Adrenal gland (tissue), 19 donors: Measurements from ENCODE around the gene CDH12. TPM values are rescaled to one million over a fixed set of nuclear protein-coding genes. Genes with fewer than 3 reads are reported as not detected.

Source experiments
- DNase-seq, 7 donors: peaks; one replicate each; pipeline ENCODE4 v3.0.0-alpha.2; 2019 to 2020
- H3K27ac ChIP-seq, 5 donors: fragments of 200-600 bp; sonication (generic) in 4 of 5; 1 replicate in 3 of 5; 2 replicates in 2 of 5; pipeline versions ENCODE4 v1.5.1 to v1.8.0; 2016 to 2020; ENCODE audit warnings: mild to moderate bottlenecking in 1 of 5
- H3K27me3 ChIP-seq: fragments of 200-600 bp; 2 replicates; pipeline ENCODE4 v1.8.0; 2021
- H3K36me3 ChIP-seq, 2 donors: fragments of 200-600 bp; replicated peaks in 1 of 2; 1 replicate in 1 of 2; 2 replicates in 1 of 2; pipeline versions ENCODE4 v1.5.1 to v1.8.0; 2018 to 2022
- H3K4me1 ChIP-seq, 2 donors: fragments of 200-600 bp; replicated peaks in 1 of 2; 1 replicate in 1 of 2; 2 replicates in 1 of 2; pipeline versions ENCODE4 v1.5.1 to v1.8.0; 2018 to 2021
- H3K4me3 ChIP-seq, 4 donors: fragments of 200-600 bp; sonication (generic) in 3 of 4; one replicate each; pipeline ENCODE4 v1.5.1; 2016 to 2018
- H3K9me3 ChIP-seq, 3 donors: fragments of 200-600 bp; sonication (generic) in 1 of 3; replicated peaks in 1 of 3; 1 replicate in 2 of 3; 2 replicates in 1 of 3; pipeline versions ENCODE4 v1.5.1 to v1.8.0; 2016 to 2021
- CTCF ChIP-seq, 6 experiments: fragments of 450-650 bp in 4 of 6; fragments of 200-600 bp in 2 of 6; sonication (generic) in 1 of 6; IDR thresholded peaks; 1 replicate in 5 of 6; 2 replicates in 1 of 6; pipeline versions ENCODE4 v1.5.1 to v1.8.0; 2016 to 2021; ENCODE audit warnings: antibody characterized with exemption in 6 of 6, mild to moderate bottlenecking in 2 of 6, moderate library complexity in 1 of 6
- POLR2A ChIP-seq, 2 donors: fragments of 450-650 bp; IDR thresholded peaks; one replicate each; pipeline ENCODE4 v1.6.1; 2017; ENCODE audit warnings: antibody characterized with exemption in 2 of 2, mild to moderate bottlenecking in 2 of 2, moderate library complexity in 1 of 2
- WGBS, 4 donors: extraction: QIAGEN DNeasy Blood & Tissue Kit in 2 of 4; methylation state at CpG; one replicate each; pipeline versions ENCODE4 v1.1.5 to v1.1.7; 2013 to 2017; 5-methylcytosine and 5-hydroxymethylcytosine counted together
- intact Hi-C, 2 donors: fragments of 100-400 bp; cut with DNase I; formaldehyde crosslinking; loops; one replicate each; pipeline versions ENCODE4 v1.14.1 to v1.15.0; 2022 to 2023
- long read RNA-seq, 10 donors: library from polyadenylated mRNA in 3 of 10; unstranded in 2 of 10; stranded (forward) in 1 of 10; transcript quantifications; one replicate each; pipeline ENCODE4 v2.0.0 and lab custom pipeline, GENCODE V29; 2021 to 2026
- polyA plus RNA-seq, 3 donors: library from polyadenylated mRNA; stranded (reverse); fragments of 200-250 nt in 2 of 3; fragments of 350-450 nt in 1 of 3; fragmentation: Illumina TruSeq in 1 of 3; extraction: RNeasy Lipid Tissue Mini Kit (QIAGEN cat#74804) in 1 of 3; gene quantifications; one replicate each; pipeline ENCODE4 v1.2.3, GENCODE V29; 2013 to 2014
- total RNA-seq, 9 donors: library from RNA; depleted of rRNA in 4 of 9; stranded (reverse); fragments of >200 nt in 4 of 9; fragments of 120-200 nt in 1 of 9; fragmentation: NEBNext Ultra II Directional in 1 of 9; extraction: Animal tissue kit (Norgen Biotek cat#: 25700) in 1 of 9; gene quantifications; one replicate each; pipeline versions ENCODE4 v1.1.0 to v1.2.4, GENCODE V29; 2013 to 2023
- donor health status: healthy with polysubstance abuse.
- donor health status: Bipolar disorder and iron deficiency.
- donor health status: DM: yes; HTN: yes; CAD: no.
- donor health status: DM: no; HTN: no; CAD: no.
- donor health status: DM: no; HTN: no; CAD: no.
- donor health status: DM: yes; HTN: yes; CAD: no.

Gene CDH12
- 10 to 100 TPM in 4 of 9 donors, 1 to 10 TPM in 5; 1.9 to 16.5 (median 8.9) TPM for total RNA-seq
- 1 to 10 TPM in 2 of 3 donors, under 1 TPM in 1; 0.80 to 3.3 (median 1.4) TPM for polyA plus RNA-seq
- long read RNA-seq, donor 1, partial matches to known transcripts: 0 of 1 reads
- long read RNA-seq, donor 1, other reads (novel, unspliced or antisense): 0 of 1 reads
- long read RNA-seq, donor 2, partial matches to known transcripts: 0 of 1 reads
- long read RNA-seq, donor 2, other reads (novel, unspliced or antisense): 0 of 1 reads
- long read RNA-seq, donor 3, partial matches to known transcripts: 6 of 6 reads
- long read RNA-seq, donor 3, other reads (novel, unspliced or antisense): 0 of 6 reads
- long read RNA-seq, donor 4, partial matches to known transcripts: 0 of 2 reads
- long read RNA-seq, donor 4, other reads (novel, unspliced or antisense): 0 of 2 reads
- long read RNA-seq, donor 5, transcript CDH12-203 (12 exons, 2,843 nt): major isoform, 5 of 11 reads
- long read RNA-seq, donor 5, partial matches to known transcripts: 1 of 11 reads
- long read RNA-seq, donor 5, other reads (novel, unspliced or antisense): 5 of 11 reads
- long read RNA-seq, donor 6: 0 reads
- long read RNA-seq, donor 7: 0 reads
- long read RNA-seq, donor 8: 0 reads
- long read RNA-seq, donor 9: 0 reads
- long read RNA-seq, donor 10: 0 reads

GRCh38 chr5:22852807-22853660 lies at the start of gene CDH12:
Gene CDH12, minus strand, starts transcription at chr5:22853344.
- Histone ChIP-seq H3K4me3 (peak within 1 kb of the TSS in 1 of 4 donors; percentile 39), H3K4me1 (peaks cover 0 to 5% of the 10 kb centered on the region in 2 donors), H3K27ac (no peak within 1 kb of the TSS), H3K9me3 (no peaks in the 10 kb centered on the region), H3K36me3 (no peaks in the 10 kb centered on the region), H3K27me3 (no peaks in the 10 kb centered on the region)
- 2 to 5% (median 3%) methylated on average over 31 of the region's 31 CpGs for WGBS, 4 donors
- TF ChIP-seq CTCF (IDR thresholded peaks at IDR 0.05) (no peak), POLR2A (IDR thresholded peaks at IDR 0.05) (no peak)
- intact Hi-C loops: no loop called here
- DNase-seq: no peak

GRCh38 chr5:22901885-22902284 lies 48.7 kb upstream of the CDH12 start:
- no peaks in the 10 kb centered on the region for H3K4me1 ChIP-seq
- 73 to 100% (median 78%) methylated on average over 1 to 5 of the region's 5 CpGs for WGBS, 4 donors
- no peak overlapping the region for H3K4me3 ChIP-seq
- no peak for TF ChIP-seq CTCF (IDR thresholded peaks at IDR 0.05)
- no peak for TF ChIP-seq POLR2A (IDR thresholded peaks at IDR 0.05)
- no peaks in the 10 kb centered on the region for H3K27me3 ChIP-seq
- H3K9me3 ChIP-seq: no peaks in the 10 kb centered on the region
- H3K36me3 ChIP-seq: no peaks in the 10 kb centered on the region
- DNase-seq: no peak
- no peak overlapping the region for H3K27ac ChIP-seq
- intact Hi-C loops: no loop called here

- intact Hi-C loops: no loop called here
- TF ChIP-seq CTCF (IDR thresholded peaks at IDR 0.05) (no peak), POLR2A (IDR thresholded peaks at IDR 0.05) (no peak)
- 80 to 92% (median 89%) methylated on average over 8 to 17 of the region's 17 CpGs for WGBS, 4 donors
- Histone ChIP-seq H3K4me3 (no peak overlapping the region), H3K4me1 (no peaks in the 10 kb centered on the region), H3K36me3 (no peaks in the 10 kb centered on the region), H3K9me3 (no peaks in the 10 kb centered on the region), H3K27me3 (no peaks in the 10 kb centered on the region), H3K27ac (no peak overlapping the region)
- no peak for DNase-seq
These were observed 47.7 kb upstream of the CDH12 start for GRCh38 chr5:22900801-22901310.

GRCh38 chr5:22899341-22899740 lies 46.2 kb upstream of the CDH12 start:
- WGBS, 4 donors: 83 to 90% (median 86%) methylated on average over 8 of the region's 8 CpGs
- Histone ChIP-seq H3K36me3 (no peaks in the 10 kb centered on the region), H3K27me3 (no peaks in the 10 kb centered on the region), H3K27ac (no peak overlapping the region), H3K4me3 (no peak overlapping the region), H3K9me3 (no peaks in the 10 kb centered on the region), H3K4me1 (no peaks in the 10 kb centered on the region)
- DNase-seq: no peak
- intact Hi-C loops: no loop called here
- TF ChIP-seq POLR2A (IDR thresholded peaks at IDR 0.05) (no peak), CTCF (IDR thresholded peaks at IDR 0.05) (no peak)
